Thyroid gland (tissue), 4 donors: ENCODE data around the gene SMIM27.
"Not testable (repeated sequence)": the region's sequence is repeated elsewhere in the genome, so short reads cannot be mapped to it uniquely, and the experiment has no call there.

Experiments used
- POLR2A ChIP-seq, 2 donors: fragments of 450-650 bp; IDR thresholded peaks; one replicate each; pipeline ENCODE4 v1.6.1; 2017; ENCODE audit warnings: antibody characterized with exemption in 2 of 2, mild to moderate bottlenecking in 2 of 2, moderate library complexity in 1 of 2
- TF ChIP-seq, protein P1 (sequence below), 6 experiments: fragments of 200-600 bp in 3 of 6; fragments of 450-650 bp in 3 of 6; sonication (generic) in 3 of 6; IDR thresholded peaks; one replicate each; pipeline ENCODE4 v1.5.1; 2016 to 2019; ENCODE audit warnings: antibody characterized with exemption in 6 of 6, mild to moderate bottlenecking in 2 of 6, inconsistent platforms in 1 of 6, moderate library complexity in 1 of 6

- TF ChIP-seq, protein P1, sequence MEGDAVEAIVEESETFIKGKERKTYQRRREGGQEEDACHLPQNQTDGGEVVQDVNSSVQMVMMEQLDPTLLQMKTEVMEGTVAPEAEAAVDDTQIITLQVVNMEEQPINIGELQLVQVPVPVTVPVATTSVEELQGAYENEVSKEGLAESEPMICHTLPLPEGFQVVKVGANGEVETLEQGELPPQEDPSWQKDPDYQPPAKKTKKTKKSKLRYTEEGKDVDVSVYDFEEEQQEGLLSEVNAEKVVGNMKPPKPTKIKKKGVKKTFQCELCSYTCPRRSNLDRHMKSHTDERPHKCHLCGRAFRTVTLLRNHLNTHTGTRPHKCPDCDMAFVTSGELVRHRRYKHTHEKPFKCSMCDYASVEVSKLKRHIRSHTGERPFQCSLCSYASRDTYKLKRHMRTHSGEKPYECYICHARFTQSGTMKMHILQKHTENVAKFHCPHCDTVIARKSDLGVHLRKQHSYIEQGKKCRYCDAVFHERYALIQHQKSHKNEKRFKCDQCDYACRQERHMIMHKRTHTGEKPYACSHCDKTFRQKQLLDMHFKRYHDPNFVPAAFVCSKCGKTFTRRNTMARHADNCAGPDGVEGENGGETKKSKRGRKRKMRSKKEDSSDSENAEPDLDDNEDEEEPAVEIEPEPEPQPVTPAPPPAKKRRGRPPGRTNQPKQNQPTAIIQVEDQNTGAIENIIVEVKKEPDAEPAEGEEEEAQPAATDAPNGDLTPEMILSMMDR (IDR thresholded peaks at IDR 0.05), result not testable (repeated sequence)
- TF ChIP-seq POLR2A (IDR thresholded peaks at IDR 0.05), result not testable (repeated sequence)
Measured at GRCh38 chr9:32599021-32599420, 46.9 kb downstream of the SMIM27 start.
